HCT116 (cell line): ENCODE measurements around the gene NKPD1. TPM values are rescaled to one million over a fixed set of nuclear protein-coding genes. Genes with fewer than 3 reads are reported as not detected.

Source experiments
- ATAC-seq: fragments of 200-7000 bp; cut with Tn5 transposase; 2 replicates; pipeline ENCODE4 v1.9.1; 2020; ENCODE audit warnings: mild to moderate bottlenecking, moderate library complexity
- BruUV-seq: library from RNA; stranded (reverse); fragments of 400-500 nt; replicated peaks from 2 replicates; lab custom pipeline; 2021; lab: Mats Ljungman, UMichigan
- CTCF ChIA-PET: fragments of 300-600 bp; sonication (Branson Sonifier 250); formaldehyde crosslinking; loops from one replicate; lab custom pipeline; 2021; ENCODE audit warnings: antibody characterized with exemption; lab: Charles Lee
- POLR2A ChIA-PET: fragments of 300-600, 350-600 bp; sonication (Branson Sonifier 250); formaldehyde crosslinking; loops from one replicate; lab custom pipeline; 2021; ENCODE audit warnings: antibody characterized with exemption; lab: Charles Lee
- RAD21 ChIA-PET, 2 experiments: fragments of 300-600 bp; sonication (Branson Sonifier 250); formaldehyde crosslinking; loops; one replicate each; lab custom pipeline; 2023; ENCODE audit warnings: low total read pairs in 2 of 2; ENCODE audit not compliant: uncharacterized antibody in 2 of 2, unreplicated experiment in 2 of 2, low non-redundant PET in 1 of 2; lab: Charles Lee
- DNase-seq: peaks from one replicate; pipeline ENCODE4 v3.0.0-alpha.2; 2010; ENCODE audit warnings: low read depth, low spot score
- H2AFZ ChIP-seq: fragments of 200-600 bp; shearing (Covaris generic), sonication (generic); 2 replicates; pipeline ENCODE4 v1.6.1; 2017; ENCODE audit warnings: low read depth, mixed run types, mixed read lengths, antibody characterized with exemption, low read length; ENCODE audit not compliant: poor library complexity, severe bottlenecking
- H3K27ac ChIP-seq: 2 replicates; pipeline ENCODE4 v1.5.1; 2012; ENCODE audit warnings: low read depth, low read length
- H3K27me3 ChIP-seq: fragments of 200-600 bp; sonication (generic); 2 replicates; pipeline ENCODE4 v1.6.1; 2016; ENCODE audit warnings: mixed run types, low read length, mixed read lengths; ENCODE audit not compliant: insufficient read depth
- H3K36me3 ChIP-seq, 2 experiments: fragments of 200-500 bp in 1 of 2; fragments of 200-600 bp in 1 of 2; sonication (Bioruptor generic) in 1 of 2; sonication (generic) in 1 of 2; 2 replicates each; pipeline versions ENCODE4 v1.5.1 to v1.6.1; 2014 to 2016; ENCODE audit warnings: low read length in 2 of 2, inconsistent platforms in 1 of 2, mixed read lengths in 1 of 2, mixed run types in 1 of 2; ENCODE audit not compliant: insufficient read depth in 2 of 2, control insufficient read depth in 1 of 2
- H3K4me1 ChIP-seq, 2 experiments: fragments of 200-600 bp in 1 of 2; sonication (generic) in 1 of 2; 2 replicates each; pipeline versions ENCODE4 v1.5.1 to v1.6.1; 2012 to 2017; ENCODE audit warnings: low read length in 2 of 2, inconsistent platforms in 1 of 2, mild to moderate bottlenecking in 1 of 2, mixed read lengths in 1 of 2, mixed run types in 1 of 2, moderate library complexity in 1 of 2; ENCODE audit not compliant: insufficient read depth in 2 of 2, control insufficient read depth in 1 of 2
- H3K4me2 ChIP-seq: fragments of 200-600 bp; sonication (generic); 2 replicates; pipeline ENCODE4 v1.6.1; 2017; ENCODE audit warnings: mixed run types, low read length, mixed read lengths
- H3K4me3 ChIP-seq, 2 experiments: fragments of 200-600 bp in 1 of 2; sonication (generic) in 1 of 2; replicated peaks in 1 of 2; 2 replicates each; pipeline ENCODE4 v1.5.1; 2011 to 2016; ENCODE audit warnings: low read length in 2 of 2, control low read depth in 1 of 2, low read depth in 1 of 2, mild to moderate bottlenecking in 1 of 2, mixed read lengths in 1 of 2, mixed run types in 1 of 2
- H3K79me2 ChIP-seq: fragments of 200-600 bp; sonication (generic); 2 replicates; pipeline ENCODE4 v1.6.1; 2017; ENCODE audit warnings: mild to moderate bottlenecking, mixed run types, low read length, moderate library complexity, mixed read lengths; ENCODE audit not compliant: insufficient read depth
- H3K9ac ChIP-seq: fragments of 200-600 bp; sonication (generic); 2 replicates; pipeline ENCODE4 v1.6.1; 2016; ENCODE audit warnings: low read length, mixed read lengths
- H3K9me2 ChIP-seq: fragments of 200-600 bp; sonication (generic), shearing (Covaris generic); 2 replicates; pipeline ENCODE4 v1.6.1; 2017; ENCODE audit warnings: mixed run types, mild to moderate bottlenecking, moderate library complexity; ENCODE audit not compliant: insufficient read depth
- H3K9me3 ChIP-seq, 2 experiments: fragments of 200-500 bp in 1 of 2; fragments of 200-600 bp in 1 of 2; sonication (Bioruptor generic) in 1 of 2; sonication (generic) in 1 of 2; 2 replicates each; pipeline ENCODE4 v1.6.1; 2014 to 2017; ENCODE audit warnings: low read length in 2 of 2, mixed read lengths in 2 of 2, inconsistent platforms in 1 of 2, low read depth in 1 of 2, mild to moderate bottlenecking in 1 of 2, mixed run types in 1 of 2, moderate library complexity in 1 of 2; ENCODE audit not compliant: control insufficient read depth in 1 of 2, insufficient read depth in 1 of 2
- H4K20me1 ChIP-seq: fragments of 200-600 bp; sonication (generic), shearing (Covaris generic); 2 replicates; pipeline ENCODE4 v1.6.1; 2017; ENCODE audit warnings: mixed run types, mild to moderate bottlenecking, moderate library complexity; ENCODE audit not compliant: insufficient read depth
- EGR1 ChIP-seq: IDR thresholded peaks from 2 replicates; pipeline ENCODE4 v1.6.1; 2012; ENCODE audit warnings: low read depth
- ELF1 ChIP-seq: IDR thresholded peaks from 2 replicates; pipeline ENCODE4 v1.6.1; 2012; ENCODE audit warnings: low read depth, borderline replicate concordance
- FOSL1 ChIP-seq: IDR thresholded peaks from 2 replicates; pipeline ENCODE4 v1.6.1; 2012; ENCODE audit warnings: low read depth
- JUND ChIP-seq: IDR thresholded peaks from 2 replicates; pipeline ENCODE4 v1.6.1; 2012
- POLR2AphosphoS5 ChIP-seq: IDR thresholded peaks from 2 replicates; pipeline ENCODE4 v1.6.1; 2011; ENCODE audit warnings: mild to moderate bottlenecking, low read depth, low read length, moderate library complexity
- TCF7L2 ChIP-seq: IDR thresholded peaks from 2 replicates; pipeline ENCODE4 v1.7.0; 2011; ENCODE audit warnings: borderline replicate concordance, inconsistent platforms; ENCODE audit not compliant: insufficient read depth, insufficient read length; ENCODE audit errors: extremely low read depth
- YY1 ChIP-seq: IDR thresholded peaks from 2 replicates; pipeline ENCODE4 v1.6.1; 2011; ENCODE audit warnings: low read length, low read depth, moderate library complexity, mild to moderate bottlenecking; ENCODE audit not compliant: insufficient replicate concordance; ENCODE audit errors: extremely low read depth
- ZFX ChIP-seq: fragments of 450-650 bp; IDR thresholded peaks from 2 replicates; pipeline ENCODE4 v1.6.1; 2017
- intact Hi-C: fragments of 100-400 bp; cut with micrococcal nuclease; formaldehyde crosslinking; loops from 2 replicates; pipeline ENCODE4 v1.10.0; 2022
- total RNA-seq: library from RNA; stranded (reverse); gene quantifications from one replicate; pipeline ENCODE4 v1.2.1, GENCODE V29; 2021; ENCODE audit not compliant: unreplicated experiment
- TF ChIP-seq, protein P1 (sequence below): IDR thresholded peaks from 2 replicates; pipeline ENCODE4 v1.6.1; 2011; ENCODE audit warnings: mild to moderate bottlenecking, low read length, moderate library complexity; ENCODE audit not compliant: insufficient replicate concordance; ENCODE audit errors: extremely low read depth

NKPD1 gene
- total RNA-seq, 1 experiment from 2014 or later, result 0.64 TPM

DNA sequence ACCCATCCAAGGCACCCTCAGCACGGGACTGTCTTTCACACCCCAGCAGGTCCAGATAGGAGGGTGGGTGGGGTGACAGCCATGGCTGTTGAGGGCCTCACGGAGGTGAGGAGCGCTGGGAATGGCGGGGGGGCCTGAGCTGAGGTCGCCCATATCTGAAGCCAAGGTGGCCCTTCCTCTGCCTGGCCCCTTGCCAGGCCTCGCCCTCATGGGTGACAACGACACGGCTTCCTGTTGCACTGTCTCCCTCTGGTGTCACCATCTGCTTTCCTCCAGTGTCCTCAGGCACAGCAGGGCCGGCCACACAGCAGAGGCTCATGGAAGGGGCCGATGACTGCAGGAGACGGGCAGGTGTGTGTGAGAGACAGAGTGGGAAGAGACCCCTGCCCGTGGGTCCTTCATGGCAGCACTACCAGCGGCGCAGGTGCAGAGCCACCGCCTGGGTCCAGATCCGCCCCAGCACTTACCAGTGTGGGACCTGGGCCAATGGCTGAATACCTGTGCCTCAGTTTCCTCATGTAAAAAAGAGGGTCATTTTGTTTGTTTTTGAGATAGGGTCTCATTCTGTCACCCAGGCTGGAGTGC, 8.1 kb upstream of the NKPD1 start:
- ChIA-PET POLR2A (no interaction called here), RAD21 (interaction anchor here in 1 of 2 experiments (0.9 kb wide), 1 partner anchor 15 kb away, joined by 3 read pairs; no protein-coding TSS in a partner anchor), CTCF (no interaction called here)
- H3K4me2 ChIP-seq, result peak overlapping the region; percentile 19; the same call in 1 of the 2 replicates
- intact Hi-C loops, result no loop called here
- no peaks in the 10 kb centered on the region for H3K27me3 ChIP-seq
- TF ChIP-seq, protein P1, sequence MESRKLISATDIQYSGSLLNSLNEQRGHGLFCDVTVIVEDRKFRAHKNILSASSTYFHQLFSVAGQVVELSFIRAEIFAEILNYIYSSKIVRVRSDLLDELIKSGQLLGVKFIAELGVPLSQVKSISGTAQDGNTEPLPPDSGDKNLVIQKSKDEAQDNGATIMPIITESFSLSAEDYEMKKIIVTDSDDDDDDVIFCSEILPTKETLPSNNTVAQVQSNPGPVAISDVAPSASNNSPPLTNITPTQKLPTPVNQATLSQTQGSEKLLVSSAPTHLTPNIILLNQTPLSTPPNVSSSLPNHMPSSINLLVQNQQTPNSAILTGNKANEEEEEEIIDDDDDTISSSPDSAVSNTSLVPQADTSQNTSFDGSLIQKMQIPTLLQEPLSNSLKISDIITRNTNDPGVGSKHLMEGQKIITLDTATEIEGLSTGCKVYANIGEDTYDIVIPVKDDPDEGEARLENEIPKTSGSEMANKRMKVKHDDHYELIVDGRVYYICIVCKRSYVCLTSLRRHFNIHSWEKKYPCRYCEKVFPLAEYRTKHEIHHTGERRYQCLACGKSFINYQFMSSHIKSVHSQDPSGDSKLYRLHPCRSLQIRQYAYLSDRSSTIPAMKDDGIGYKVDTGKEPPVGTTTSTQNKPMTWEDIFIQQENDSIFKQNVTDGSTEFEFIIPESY, result no peak
- no peak for TF ChIP-seq ZFX
- TF ChIP-seq ELF1, result no peak
- no peak for TF ChIP-seq JUND
- no peak for TF ChIP-seq TCF7L2
- TF ChIP-seq EGR1, result no peak
- no peak for TF ChIP-seq POLR2AphosphoS5
- TF ChIP-seq FOSL1, result no peak
- TF ChIP-seq YY1, result no peak
- no peaks in the 10 kb centered on the region for H4K20me1 ChIP-seq
- no peaks in the 10 kb centered on the region for H3K9me2 ChIP-seq
- ATAC-seq (no peak), DNase-seq (no peak)
- H2AFZ ChIP-seq, result no peak overlapping the region
- no peaks in the 10 kb centered on the region for H3K9me3 ChIP-seq
- no peak overlapping the region for H3K9ac ChIP-seq
- BruUV-seq, result no TSS peak
- no peak overlapping the region for H3K27ac ChIP-seq
- H3K4me3 ChIP-seq, result no peak overlapping the region
- no peaks in the 10 kb centered on the region for H3K36me3 ChIP-seq
- H3K79me2 ChIP-seq, result no peaks in the 10 kb centered on the region
- H3K4me1 ChIP-seq, result peaks cover 13 to 28% of the 10 kb centered on the region in 2 experiments
